ENCODE data around the gene B2M.
"Not testable (repeated sequence)": the region's sequence is repeated elsewhere in the genome, so short reads cannot be mapped to it uniquely, and the experiment has no call there.

Gene B2M

GRCh38 chr15:44676676-44677075 lies 34.6 kb upstream of the B2M start:
- H3K9me3 ChIP-seq (ENCODE audit: insufficient read depth, low read depth, low read length) = no peaks in the 10 kb centered on the region
- no peak overlapping the region for H3K27ac ChIP-seq (ENCODE audit: low read length)
- H3K4me3 ChIP-seq (ENCODE audit: low read length) = no peak overlapping the region
- H3K9ac ChIP-seq (ENCODE audit: low read depth, low read length) = no peak overlapping the region
- no peaks in the 10 kb centered on the region for H3K27me3 ChIP-seq (ENCODE audit: insufficient read depth, low read length)
- no peaks in the 10 kb centered on the region for H3K36me3 ChIP-seq (ENCODE audit: insufficient read depth, low read depth, low read length)
- H3K4me1 ChIP-seq (ENCODE audit: insufficient read depth, low read length) = no peaks in the 10 kb centered on the region

GRCh38 chr15:44682211-44682610 lies 29.1 kb upstream of the B2M start:
- peaks cover 9% of the 10 kb centered on the region; the same call in 1 of the 2 replicates for H3K4me1 ChIP-seq (ENCODE audit: insufficient read depth, low read length)
- H3K9ac ChIP-seq (ENCODE audit: low read depth, low read length) = no peak overlapping the region
- no peak overlapping the region for H3K4me3 ChIP-seq (ENCODE audit: low read length)
- no peaks in the 10 kb centered on the region for H3K36me3 ChIP-seq (ENCODE audit: insufficient read depth, low read depth, low read length)
- H3K27me3 ChIP-seq (ENCODE audit: insufficient read depth, low read length) = no peaks in the 10 kb centered on the region
- no peaks in the 10 kb centered on the region for H3K9me3 ChIP-seq (ENCODE audit: insufficient read depth, low read depth, low read length)
- H3K27ac ChIP-seq (ENCODE audit: low read length) = no peak overlapping the region

- H3K36me3 ChIP-seq (ENCODE audit: insufficient read depth, low read depth, low read length); H3K27me3 ChIP-seq (ENCODE audit: insufficient read depth, low read length); H3K9me3 ChIP-seq (ENCODE audit: insufficient read depth, low read depth, low read length); H3K4me1 ChIP-seq (ENCODE audit: insufficient read depth, low read length): not testable (repeated sequence)
- Histone ChIP-seq H3K4me3 (ENCODE audit: low read length) (peak overlapping the region; percentile 38; the same call in 1 of the 2 replicates), H3K9ac (ENCODE audit: low read depth, low read length) (peak overlapping the region; percentile 30; the same call in 1 of the 2 replicates), H3K27ac (ENCODE audit: low read length) (peak overlapping the region; percentile 63)
Measured at GRCh38 chr15:44682809-44683682, 28.3 kb upstream of the B2M start.

GRCh38 chr15:44689318-44689717 lies 22.0 kb upstream of the B2M start:
- H3K27me3 ChIP-seq (ENCODE audit: insufficient read depth, low read length); H3K9ac ChIP-seq (ENCODE audit: low read depth, low read length); H3K9me3 ChIP-seq (ENCODE audit: insufficient read depth, low read depth, low read length); H3K4me3 ChIP-seq (ENCODE audit: low read length); H3K36me3 ChIP-seq (ENCODE audit: insufficient read depth, low read depth, low read length); H3K27ac ChIP-seq (ENCODE audit: low read length); H3K4me1 ChIP-seq (ENCODE audit: insufficient read depth, low read length): not testable (repeated sequence)

- H3K27ac ChIP-seq (ENCODE audit: low read length); H3K27me3 ChIP-seq (ENCODE audit: insufficient read depth, low read length); H3K36me3 ChIP-seq (ENCODE audit: insufficient read depth, low read depth, low read length); H3K9me3 ChIP-seq (ENCODE audit: insufficient read depth, low read depth, low read length); H3K4me3 ChIP-seq (ENCODE audit: low read length); H3K4me1 ChIP-seq (ENCODE audit: insufficient read depth, low read length); H3K9ac ChIP-seq (ENCODE audit: low read depth, low read length): not testable (repeated sequence)
Measured at GRCh38 chr15:44690245-44690644, 21.1 kb upstream of the B2M start.

- H3K4me1 ChIP-seq (ENCODE audit: insufficient read depth, low read length) = no peaks in the 10 kb centered on the region
- no peak overlapping the region for H3K27ac ChIP-seq (ENCODE audit: low read length)
- no peaks in the 10 kb centered on the region for H3K27me3 ChIP-seq (ENCODE audit: insufficient read depth, low read length)
- no peaks in the 10 kb centered on the region for H3K9me3 ChIP-seq (ENCODE audit: insufficient read depth, low read depth, low read length)
- no peak overlapping the region for H3K4me3 ChIP-seq (ENCODE audit: low read length)
- no peak overlapping the region for H3K9ac ChIP-seq (ENCODE audit: low read depth, low read length)
- no peaks in the 10 kb centered on the region for H3K36me3 ChIP-seq (ENCODE audit: insufficient read depth, low read depth, low read length)
Measured at GRCh38 chr15:44692659-44693058, 18.7 kb upstream of the B2M start.

- no peak overlapping the region for H3K4me3 ChIP-seq (ENCODE audit: low read length)
- H3K9ac ChIP-seq (ENCODE audit: low read depth, low read length) = no peak overlapping the region
- no peaks in the 10 kb centered on the region for H3K9me3 ChIP-seq (ENCODE audit: insufficient read depth, low read depth, low read length)
- H3K27ac ChIP-seq (ENCODE audit: low read length) = no peak overlapping the region
- no peaks in the 10 kb centered on the region for H3K36me3 ChIP-seq (ENCODE audit: insufficient read depth, low read depth, low read length)
- H3K27me3 ChIP-seq (ENCODE audit: insufficient read depth, low read length) = no peaks in the 10 kb centered on the region
- no peaks in the 10 kb centered on the region for H3K4me1 ChIP-seq (ENCODE audit: insufficient read depth, low read length)
Measured at GRCh38 chr15:44694416-44694815, 16.9 kb upstream of the B2M start.

GRCh38 chr15:44695294-44695693 lies 16.0 kb upstream of the B2M start:
- Histone ChIP-seq H3K36me3 (ENCODE audit: insufficient read depth, low read depth, low read length) (no peaks in the 10 kb centered on the region), H3K4me3 (ENCODE audit: low read length) (no peak overlapping the region), H3K9me3 (ENCODE audit: insufficient read depth, low read depth, low read length) (no peaks in the 10 kb centered on the region), H3K4me1 (ENCODE audit: insufficient read depth, low read length) (no peaks in the 10 kb centered on the region), H3K27ac (ENCODE audit: low read length) (no peak overlapping the region), H3K9ac (ENCODE audit: low read depth, low read length) (no peak overlapping the region), H3K27me3 (ENCODE audit: insufficient read depth, low read length) (no peaks in the 10 kb centered on the region)

GRCh38 chr15:44697014-44697413 lies 14.3 kb upstream of the B2M start:
- H3K27me3 ChIP-seq (ENCODE audit: insufficient read depth, low read length) = no peaks in the 10 kb centered on the region
- H3K9me3 ChIP-seq (ENCODE audit: insufficient read depth, low read depth, low read length) = no peaks in the 10 kb centered on the region
- no peaks in the 10 kb centered on the region for H3K36me3 ChIP-seq (ENCODE audit: insufficient read depth, low read depth, low read length)
- no peak overlapping the region for H3K9ac ChIP-seq (ENCODE audit: low read depth, low read length)
- no peaks in the 10 kb centered on the region for H3K4me1 ChIP-seq (ENCODE audit: insufficient read depth, low read length)
- H3K27ac ChIP-seq (ENCODE audit: low read length) = no peak overlapping the region
- no peak overlapping the region for H3K4me3 ChIP-seq (ENCODE audit: low read length)

GRCh38 chr15:44698641-44699040 lies 12.7 kb upstream of the B2M start:
- H3K4me3 ChIP-seq (ENCODE audit: low read length) = no peak overlapping the region
- no peak overlapping the region for H3K27ac ChIP-seq (ENCODE audit: low read length)
- H3K9ac ChIP-seq (ENCODE audit: low read depth, low read length) = no peak overlapping the region

GRCh38 chr15:44700676-44701075 lies 10.6 kb upstream of the B2M start:
- H3K9me3 ChIP-seq (ENCODE audit: insufficient read depth, low read depth, low read length); H3K27ac ChIP-seq (ENCODE audit: low read length); H3K9ac ChIP-seq (ENCODE audit: low read depth, low read length); H3K4me3 ChIP-seq (ENCODE audit: low read length); H3K36me3 ChIP-seq (ENCODE audit: insufficient read depth, low read depth, low read length); H3K4me1 ChIP-seq (ENCODE audit: insufficient read depth, low read length); H3K27me3 ChIP-seq (ENCODE audit: insufficient read depth, low read length): not testable (repeated sequence)

More at GRCh38 chr15:44698641-44699040, 12.7 kb upstream of the B2M start:
- no peaks in the 10 kb centered on the region for H3K4me1 ChIP-seq (ENCODE audit: insufficient read depth, low read length)
- H3K36me3 ChIP-seq (ENCODE audit: insufficient read depth, low read depth, low read length) = no peaks in the 10 kb centered on the region
- H3K9me3 ChIP-seq (ENCODE audit: insufficient read depth, low read depth, low read length) = no peaks in the 10 kb centered on the region
- no peaks in the 10 kb centered on the region for H3K27me3 ChIP-seq (ENCODE audit: insufficient read depth, low read length)

- no peak overlapping the region for H3K27ac ChIP-seq (ENCODE audit: low read length)
- no peaks in the 10 kb centered on the region for H3K36me3 ChIP-seq (ENCODE audit: insufficient read depth, low read depth, low read length)
- no peaks in the 10 kb centered on the region for H3K27me3 ChIP-seq (ENCODE audit: insufficient read depth, low read length)
- H3K9ac ChIP-seq (ENCODE audit: low read depth, low read length) = no peak overlapping the region
- H3K4me1 ChIP-seq (ENCODE audit: insufficient read depth, low read length) = no peaks in the 10 kb centered on the region
- H3K9me3 ChIP-seq (ENCODE audit: insufficient read depth, low read depth, low read length) = no peaks in the 10 kb centered on the region
- no peak overlapping the region for H3K4me3 ChIP-seq (ENCODE audit: low read length)
Measured at GRCh38 chr15:44705986-44706385, 5.3 kb upstream of the B2M start.

Data from iPS-20b (cell line).